NCI-H510A treated with DMSO at 0.1 percent for 48 hours (cell line): ENCODE measurements around the gene TTYH2.

Experiments
- DNase-seq: peaks from one replicate; lab custom pipeline; 2025; lab: John Stamatoyannopoulos, UW

TTYH2 gene

GRCh38 chr17:74194682-74195081 lies 18.7 kb upstream of the TTYH2 start:
- peak; percentile 53 for DNase-seq

GRCh38 chr17:74196541-74197317 lies 16.6 kb upstream of the TTYH2 start:
- DNase-seq: no peak

GRCh38 chr17:74197801-74198200 lies 15.6 kb upstream of the TTYH2 start:
- no peak for DNase-seq

- no peak for DNase-seq
Measured at GRCh38 chr17:74198694-74199093, 14.7 kb upstream of the TTYH2 start.

GRCh38 chr17:74199306-74200092 lies 13.9 kb upstream of the TTYH2 start:
- DNase-seq: peak; percentile 85

- no peak for DNase-seq
Measured at GRCh38 chr17:74200112-74200511, 13.3 kb upstream of the TTYH2 start.

- peak; percentile 91 for DNase-seq
Measured at GRCh38 chr17:74201250-74201649, 12.1 kb upstream of the TTYH2 start.

- DNase-seq: no peak
Measured at GRCh38 chr17:74201948-74202347, 11.4 kb upstream of the TTYH2 start.

GRCh38 chr17:74202938-74203337 lies 10.4 kb upstream of the TTYH2 start:
- DNase-seq: peak; percentile 60

GRCh38 chr17:74203439-74204240 lies 9.7 kb upstream of the TTYH2 start, which contains the start of gene RPL38:
Gene RPL38, plus strand, starts transcription at chr17:74203678. Its CDS starts 278 bp downstream, at chr17:74203956.
- peak; percentile 98 for DNase-seq

GRCh38 chr17:74204474-74204873 lies 8.9 kb upstream of the TTYH2 start:
- no peak for DNase-seq

GRCh38 chr17:74205274-74205673 lies 8.1 kb upstream of the TTYH2 start:
- no peak for DNase-seq

GRCh38 chr17:74206332-74206818 lies 7.0 kb upstream of the TTYH2 start:
- no peak for DNase-seq

- peak; percentile 70 for DNase-seq
Measured at GRCh38 chr17:74210191-74211140, 2.9 kb upstream of the TTYH2 start.

GRCh38 chr17:74211141-74211911 lies 2.0 kb upstream of the TTYH2 start:
- DNase-seq: no peak

- no peak for DNase-seq
Measured at GRCh38 chr17:74211912-74212208, 1.5 kb upstream of the TTYH2 start.

GRCh38 chr17:74212209-74212912 lies 1.0 kb upstream of the TTYH2 start:
- no peak for DNase-seq

GRCh38 chr17:74213861-74214391 lies 555 bp downstream of the TTYH2 start:
- no peak for DNase-seq
